Endothelial cell of umbilical vein (primary cell): ENCODE results near the gene MYOG.

Source experiments
- POLR2A ChIP-seq: IDR thresholded peaks from 2 replicates; pipeline ENCODE4 v1.6.1; 2012; ENCODE audit warnings: low read depth, mild to moderate bottlenecking, control low read depth, low read length
- POLR2AphosphoS5 ChIP-seq: IDR thresholded peaks from 2 replicates; pipeline ENCODE4 v1.6.1; 2012; ENCODE audit warnings: low read depth, mild to moderate bottlenecking, control low read depth, low read length, moderate library complexity; ENCODE audit not compliant: insufficient read depth
- TF ChIP-seq, protein P1 (sequence below), 2 donors: IDR thresholded peaks; 1 replicate in 1 of 2; 2 replicates in 1 of 2; pipeline ENCODE4 v1.5.1; 2011; ENCODE audit warnings: low read length in 2 of 2, mild to moderate bottlenecking in 2 of 2, moderate library complexity in 2 of 2, control low read depth in 1 of 2, inconsistent platforms in 1 of 2, low read depth in 1 of 2; ENCODE audit not compliant: insufficient read depth in 1 of 2; ENCODE audit errors: extremely low read depth in 1 of 2

DNA sequence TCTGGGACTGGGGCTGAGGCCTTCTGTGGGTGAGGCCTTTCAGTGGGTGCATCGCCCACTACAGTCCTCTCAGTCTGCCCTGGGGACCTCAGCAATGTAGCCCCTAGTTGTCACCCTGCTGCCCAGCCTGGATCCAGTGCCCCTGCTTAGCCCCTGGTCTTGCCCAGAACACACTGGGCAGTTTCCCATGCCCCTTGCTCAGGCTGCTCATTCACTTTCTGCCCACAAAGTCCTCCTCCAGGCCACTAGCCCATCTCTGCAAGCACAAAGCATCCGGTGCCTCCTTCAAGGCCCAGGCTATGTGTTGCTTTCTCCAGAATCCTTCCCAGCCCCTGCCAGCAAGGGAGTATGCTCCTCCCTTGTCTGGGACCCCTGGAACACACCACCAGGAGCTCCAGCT, 36.3 kb upstream of the MYOG start:
- TF ChIP-seq, protein P1, sequence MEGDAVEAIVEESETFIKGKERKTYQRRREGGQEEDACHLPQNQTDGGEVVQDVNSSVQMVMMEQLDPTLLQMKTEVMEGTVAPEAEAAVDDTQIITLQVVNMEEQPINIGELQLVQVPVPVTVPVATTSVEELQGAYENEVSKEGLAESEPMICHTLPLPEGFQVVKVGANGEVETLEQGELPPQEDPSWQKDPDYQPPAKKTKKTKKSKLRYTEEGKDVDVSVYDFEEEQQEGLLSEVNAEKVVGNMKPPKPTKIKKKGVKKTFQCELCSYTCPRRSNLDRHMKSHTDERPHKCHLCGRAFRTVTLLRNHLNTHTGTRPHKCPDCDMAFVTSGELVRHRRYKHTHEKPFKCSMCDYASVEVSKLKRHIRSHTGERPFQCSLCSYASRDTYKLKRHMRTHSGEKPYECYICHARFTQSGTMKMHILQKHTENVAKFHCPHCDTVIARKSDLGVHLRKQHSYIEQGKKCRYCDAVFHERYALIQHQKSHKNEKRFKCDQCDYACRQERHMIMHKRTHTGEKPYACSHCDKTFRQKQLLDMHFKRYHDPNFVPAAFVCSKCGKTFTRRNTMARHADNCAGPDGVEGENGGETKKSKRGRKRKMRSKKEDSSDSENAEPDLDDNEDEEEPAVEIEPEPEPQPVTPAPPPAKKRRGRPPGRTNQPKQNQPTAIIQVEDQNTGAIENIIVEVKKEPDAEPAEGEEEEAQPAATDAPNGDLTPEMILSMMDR (IDR thresholded peaks at IDR 0.05; ENCODE audit: extremely low read depth in 1 of 2, insufficient read depth in 1 of 2, low read depth in 1 of 2, low read length in 2 of 2): no peak
- TF ChIP-seq POLR2AphosphoS5 (no peak), POLR2A (no peak)
